Muscle of leg (tissue), 11 donors: ENCODE results near the gene B3GALNT2. TPM values are rescaled to one million over a fixed set of nuclear protein-coding genes. Genes with fewer than 3 reads are reported as not detected.

Source experiments
- DNase-seq: peaks from one replicate; pipeline ENCODE4 v3.0.0; 2013
- H3K27ac ChIP-seq: one replicate; pipeline ENCODE4 v1.5.1; 2013; ENCODE audit warnings: mild to moderate bottlenecking, low read length, control low read depth
- H3K27me3 ChIP-seq: one replicate; pipeline ENCODE4 v1.6.1; 2013; ENCODE audit warnings: low read length; ENCODE audit not compliant: control insufficient read depth, insufficient read depth
- H3K36me3 ChIP-seq: one replicate; pipeline ENCODE4 v1.6.1; 2013; ENCODE audit warnings: low read length; ENCODE audit not compliant: control insufficient read depth, insufficient read depth
- H3K4me1 ChIP-seq: one replicate; pipeline ENCODE4 v1.6.1; 2013; ENCODE audit warnings: low read length; ENCODE audit not compliant: control insufficient read depth, insufficient read depth
- H3K4me3 ChIP-seq: one replicate; pipeline ENCODE4 v1.5.1; 2013; ENCODE audit warnings: low read length, control low read depth
- H3K9me3 ChIP-seq: replicated peaks from 2 replicates; pipeline ENCODE4 v1.6.1; 2013; ENCODE audit warnings: low read depth, low read length; ENCODE audit not compliant: control insufficient read depth
- WGBS: methylation state at CpG from one replicate; pipeline ENCODE4 v1.1.5; 2013; ENCODE audit warnings: missing lambda C conversion rate; ENCODE audit not compliant: insufficient coverage; 5-methylcytosine and 5-hydroxymethylcytosine counted together
- polyA plus RNA-seq, 8 donors: library from polyadenylated mRNA; unstranded; fragments of 120-200 nt; gene quantifications; one replicate each; pipeline versions ENCODE4 v1.2.1 to v1.2.3, GENCODE V29; 2013; ENCODE audit warnings: inconsistent platforms in 1 of 8, low replicate concordance in 1 of 8; ENCODE audit not compliant: insufficient read length in 8 of 8, insufficient read depth in 1 of 8
- total RNA-seq: library from RNA; stranded (reverse); fragments of 120-200 nt; gene quantifications from one replicate; pipeline ENCODE4 v1.2.4, GENCODE V29; 2013

B3GALNT2 gene
- total and polyA plus RNA-seq, 9 donors: 12.9 to 30.2 (median 22.4) TPM

GRCh38 chr1:235401251-235401650, 103.0 kb downstream of the B3GALNT2 start:
- H3K27ac ChIP-seq: no peak overlapping the region
- H3K4me1 ChIP-seq: no peaks in the 10 kb centered on the region
- H3K4me3 ChIP-seq: no peak overlapping the region
- WGBS: no CpG with 5 or more reads among the region's 4 CpGs
- DNase-seq: peak; percentile 29
- H3K9me3 ChIP-seq: no peaks in the 10 kb centered on the region
- peaks cover 9% of the 10 kb centered on the region for H3K36me3 ChIP-seq
- H3K27me3 ChIP-seq: no peaks in the 10 kb centered on the region

Other genes starting within 250 kb of the B3GALNT2 start
- 22.5 TPM for gene ARID4B, start 176.3 kb downstream of the B3GALNT2 start, total RNA-seq
- gene ARID4B, start 176.3 kb downstream of the B3GALNT2 start, polyA plus RNA-seq: 10 to 100 TPM; 15.2 to 26.5 (median 20.8) TPM
- 30.3 TPM for gene GGPS1, start 175.9 kb downstream of the B3GALNT2 start, total RNA-seq
- 10 to 100 TPM; 29.4 to 41.3 (median 35.0) TPM for gene GGPS1, start 175.9 kb downstream of the B3GALNT2 start, polyA plus RNA-seq
- 24.9 TPM for gene TBCE, start 137.0 kb downstream of the B3GALNT2 start, total RNA-seq
- 10 to 100 TPM; 32.9 to 50.0 (median 40.7) TPM for gene TBCE, start 137.0 kb downstream of the B3GALNT2 start, polyA plus RNA-seq
- 0.27 TPM for gene GNG4, start 145.3 kb upstream of the B3GALNT2 start, total RNA-seq
- 1 to 10 TPM in 2 of 8 donors, under 1 TPM in 6; 0.44 to 4.0 (median 0.69) TPM for gene GNG4, start 145.3 kb upstream of the B3GALNT2 start, polyA plus RNA-seq